ENCODE data around the gene ZFP62.

- TF ChIP-seq POLR2A (IDR thresholded peaks at IDR 0.05) (no peak), CTCF (IDR thresholded peaks at IDR 0.05) (no peak)
Observed at GRCh38 chr5:180908998-180909731, 48.1 kb upstream of the ZFP62 start.
